ENCODE data around the gene KANK4. TPM values are rescaled to one million over a fixed set of nuclear protein-coding genes. Genes with fewer than 3 reads are reported as not detected.

The KANK4 gene
- total and polyA plus RNA-seq, 2 donors (not counting 1 experiment from before 2014, with no cell fraction given), result not detected

DNA sequence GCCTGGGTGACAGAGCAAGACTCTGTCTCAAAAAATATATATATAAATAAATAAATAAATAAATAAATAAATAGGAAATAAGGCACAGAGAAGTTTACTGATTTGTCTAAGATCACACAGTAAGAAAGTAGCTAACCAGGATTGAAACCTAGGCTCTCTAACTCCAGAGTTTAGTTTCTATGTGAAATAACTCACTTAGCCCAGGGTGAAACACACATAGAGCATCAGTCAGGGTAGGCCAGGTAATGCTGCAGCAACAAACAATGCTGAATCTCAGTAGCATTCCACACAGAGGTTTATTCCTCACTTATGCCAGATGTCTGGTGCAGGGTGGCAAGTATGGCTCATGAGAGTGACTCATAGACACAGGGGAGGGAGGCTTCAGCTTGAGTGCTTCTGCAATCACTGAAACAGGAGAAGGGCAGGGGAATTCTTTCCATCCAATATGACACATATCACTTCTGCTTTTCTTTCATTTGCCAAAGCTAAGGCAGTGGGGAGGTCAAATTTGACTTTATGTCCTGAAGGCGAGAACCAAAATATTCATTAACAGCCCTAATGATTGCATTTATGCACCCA lies 37.1 kb upstream of the KANK4 start:
- Histone ChIP-seq H3K79me2 (ENCODE audit: control insufficient read depth, insufficient read depth, low read length) (no peaks in the 10 kb centered on the region), H2AFZ (ENCODE audit: low read length) (no peak overlapping the region), H4K20me1 (ENCODE audit: control insufficient read depth, extremely low read depth, insufficient read depth, low read length) (no peaks in the 10 kb centered on the region), H3K27ac (ENCODE audit: insufficient read depth, low read length) (no peak overlapping the region), H3K9me3 (ENCODE audit: control insufficient read depth, insufficient read depth, low read depth, low read length) (no peaks in the 10 kb centered on the region), H3K27me3 (ENCODE audit: control insufficient read depth, insufficient read depth, low read length) (no peaks in the 10 kb centered on the region), H3K4me2 (ENCODE audit: extremely low read depth, insufficient read depth, low read length) (no peak overlapping the region), H3K4me1 (ENCODE audit: control insufficient read depth, extremely low read depth, insufficient read depth, low read length) (no peaks in the 10 kb centered on the region), H3K9ac (ENCODE audit: insufficient read depth, low read length) (no peak overlapping the region), H3K36me3 (ENCODE audit: control insufficient read depth, insufficient read depth, low read length) (no peaks in the 10 kb centered on the region), H3K4me3 (replicated peaks in 1 of 4; ENCODE audit: control extremely low read depth in 1 of 4, insufficient read depth in 1 of 4, low read depth in 3 of 4, low read length in 4 of 4) (no peak overlapping the region)
- TF ChIP-seq, protein P1, sequence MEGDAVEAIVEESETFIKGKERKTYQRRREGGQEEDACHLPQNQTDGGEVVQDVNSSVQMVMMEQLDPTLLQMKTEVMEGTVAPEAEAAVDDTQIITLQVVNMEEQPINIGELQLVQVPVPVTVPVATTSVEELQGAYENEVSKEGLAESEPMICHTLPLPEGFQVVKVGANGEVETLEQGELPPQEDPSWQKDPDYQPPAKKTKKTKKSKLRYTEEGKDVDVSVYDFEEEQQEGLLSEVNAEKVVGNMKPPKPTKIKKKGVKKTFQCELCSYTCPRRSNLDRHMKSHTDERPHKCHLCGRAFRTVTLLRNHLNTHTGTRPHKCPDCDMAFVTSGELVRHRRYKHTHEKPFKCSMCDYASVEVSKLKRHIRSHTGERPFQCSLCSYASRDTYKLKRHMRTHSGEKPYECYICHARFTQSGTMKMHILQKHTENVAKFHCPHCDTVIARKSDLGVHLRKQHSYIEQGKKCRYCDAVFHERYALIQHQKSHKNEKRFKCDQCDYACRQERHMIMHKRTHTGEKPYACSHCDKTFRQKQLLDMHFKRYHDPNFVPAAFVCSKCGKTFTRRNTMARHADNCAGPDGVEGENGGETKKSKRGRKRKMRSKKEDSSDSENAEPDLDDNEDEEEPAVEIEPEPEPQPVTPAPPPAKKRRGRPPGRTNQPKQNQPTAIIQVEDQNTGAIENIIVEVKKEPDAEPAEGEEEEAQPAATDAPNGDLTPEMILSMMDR (conservative IDR thresholded peaks at IDR 0.05 in 1 of 2, IDR thresholded peaks at IDR 0.05 in 1 of 2; ENCODE audit: low read depth in 1 of 2, low read length in 2 of 2), result no peak
- TF ChIP-seq EZH2 (IDR thresholded peaks at IDR 0.05; ENCODE audit: low read length, missing control alignments), result no peak
- peak; percentile 77 to 91 for DNase-seq (ENCODE audit: low read depth in 2 of 2)

DNA sequence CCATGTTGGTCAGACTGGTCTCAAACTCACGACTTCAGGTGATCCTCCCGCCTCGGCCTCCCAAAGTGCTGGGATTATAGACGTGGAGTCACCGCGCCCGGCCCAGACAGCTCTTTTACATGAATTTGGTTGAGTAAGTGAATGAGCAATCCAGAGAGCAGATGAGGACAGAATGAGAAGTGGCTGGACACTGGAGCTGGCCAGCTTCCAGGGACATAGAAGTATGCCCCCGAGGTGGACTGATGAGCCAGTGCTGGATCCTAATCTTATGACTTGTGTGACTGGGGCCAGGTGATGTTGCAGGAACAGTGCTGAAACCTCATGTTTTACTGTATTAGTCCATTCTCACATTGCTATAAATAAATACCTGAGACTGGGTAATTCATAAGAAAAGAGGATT lies 35.9 kb upstream of the KANK4 start:
- no peaks in the 10 kb centered on the region for H3K36me3 ChIP-seq (ENCODE audit: control insufficient read depth, insufficient read depth, low read length)
- no peak overlapping the region for H3K4me2 ChIP-seq (ENCODE audit: extremely low read depth, insufficient read depth, low read length)
- no peaks in the 10 kb centered on the region for H3K27me3 ChIP-seq (ENCODE audit: control insufficient read depth, insufficient read depth, low read length)
- H3K4me3 ChIP-seq (replicated peaks in 1 of 4; ENCODE audit: control extremely low read depth in 1 of 4, insufficient read depth in 1 of 4, low read depth in 3 of 4, low read length in 4 of 4), result no peak overlapping the region
- H3K9ac ChIP-seq (ENCODE audit: insufficient read depth, low read length), result no peak overlapping the region
- no peak overlapping the region for H2AFZ ChIP-seq (ENCODE audit: low read length)
- no peaks in the 10 kb centered on the region for H3K79me2 ChIP-seq (ENCODE audit: control insufficient read depth, insufficient read depth, low read length)
- no peaks in the 10 kb centered on the region for H3K4me1 ChIP-seq (ENCODE audit: control insufficient read depth, extremely low read depth, insufficient read depth, low read length)
- no peaks in the 10 kb centered on the region for H4K20me1 ChIP-seq (ENCODE audit: control insufficient read depth, extremely low read depth, insufficient read depth, low read length)
- TF ChIP-seq EZH2 (IDR thresholded peaks at IDR 0.05; ENCODE audit: low read length, missing control alignments), result no peak
- TF ChIP-seq, protein P1 (conservative IDR thresholded peaks at IDR 0.05 in 1 of 2, IDR thresholded peaks at IDR 0.05 in 1 of 2; ENCODE audit: low read depth in 1 of 2, low read length in 2 of 2), result no peak
- no peaks in the 10 kb centered on the region for H3K9me3 ChIP-seq (ENCODE audit: control insufficient read depth, insufficient read depth, low read depth, low read length)
- peak in 1 of 2 donors; percentile 16 for DNase-seq (ENCODE audit: low read depth in 2 of 2)
- H3K27ac ChIP-seq (ENCODE audit: insufficient read depth, low read length), result no peak overlapping the region

DNA sequence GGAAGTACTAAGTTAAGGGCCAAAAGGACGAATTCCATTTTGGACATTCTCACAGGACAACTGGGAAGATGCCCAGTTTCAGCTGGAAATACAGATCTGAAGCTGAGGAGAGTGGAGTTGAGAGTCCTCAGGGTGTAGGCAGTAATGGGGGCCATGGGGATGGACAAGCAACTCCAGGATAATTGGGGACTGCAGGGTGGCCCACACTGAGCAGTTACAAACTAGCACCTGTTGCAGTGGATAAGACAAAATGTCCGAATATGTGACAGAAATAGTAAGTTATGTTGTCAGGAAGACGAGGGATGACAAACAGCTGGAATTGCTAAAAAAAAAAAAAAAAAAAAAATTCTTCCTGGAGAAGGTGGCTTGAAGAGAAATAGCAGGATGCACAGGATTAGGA lies 34.6 kb upstream of the KANK4 start:
- Histone ChIP-seq H3K36me3 (ENCODE audit: control insufficient read depth, insufficient read depth, low read length) (no peaks in the 10 kb centered on the region), H3K27ac (ENCODE audit: insufficient read depth, low read length) (no peak overlapping the region), H3K9ac (ENCODE audit: insufficient read depth, low read length) (no peak overlapping the region), H2AFZ (ENCODE audit: low read length) (no peak overlapping the region), H3K4me2 (ENCODE audit: extremely low read depth, insufficient read depth, low read length) (no peak overlapping the region), H3K4me3 (replicated peaks in 1 of 4; ENCODE audit: control extremely low read depth in 1 of 4, insufficient read depth in 1 of 4, low read depth in 3 of 4, low read length in 4 of 4) (no peak overlapping the region), H3K79me2 (ENCODE audit: control insufficient read depth, insufficient read depth, low read length) (no peaks in the 10 kb centered on the region), H3K4me1 (ENCODE audit: control insufficient read depth, extremely low read depth, insufficient read depth, low read length) (no peaks in the 10 kb centered on the region), H3K27me3 (ENCODE audit: control insufficient read depth, insufficient read depth, low read length) (no peaks in the 10 kb centered on the region), H4K20me1 (ENCODE audit: control insufficient read depth, extremely low read depth, insufficient read depth, low read length) (no peaks in the 10 kb centered on the region), H3K9me3 (ENCODE audit: control insufficient read depth, insufficient read depth, low read depth, low read length) (no peaks in the 10 kb centered on the region)
- no peak for DNase-seq (ENCODE audit: low read depth in 2 of 2)
- TF ChIP-seq EZH2 (IDR thresholded peaks at IDR 0.05; ENCODE audit: low read length, missing control alignments), result no peak
- TF ChIP-seq, protein P1 (conservative IDR thresholded peaks at IDR 0.05 in 1 of 2, IDR thresholded peaks at IDR 0.05 in 1 of 2; ENCODE audit: low read depth in 1 of 2, low read length in 2 of 2), result no peak

All from fibroblast of lung (primary cell).